ENCODE data around the gene SIGLEC5.

SIGLEC5 gene

GRCh38 chr19:51590441-51590840 lies 39.8 kb downstream of the SIGLEC5 start:
- peaks cover 13% of the 10 kb centered on the region for H3K36me3 ChIP-seq (ENCODE audit: control insufficient read depth, insufficient read depth, low read length)
- H3K27me3 ChIP-seq (replicated peaks; ENCODE audit: control insufficient read depth, insufficient read depth, low read length): no peaks in the 10 kb centered on the region
- no peak for DNase-seq (ENCODE audit: extremely low read depth, insufficient read length)
- H3K4me3 ChIP-seq (replicated peaks; ENCODE audit: low read depth, low read length): no peak overlapping the region
- no peak for TF ChIP-seq CTCF (IDR thresholded peaks at IDR 0.05; ENCODE audit: insufficient read depth, low read length, poor library complexity, severe bottlenecking)

GRCh38 chr19:51589511-51589910 lies 40.7 kb downstream of the SIGLEC5 start:
- TF ChIP-seq CTCF (IDR thresholded peaks at IDR 0.05; ENCODE audit: insufficient read depth, low read length, poor library complexity, severe bottlenecking): no peak
- Histone ChIP-seq H3K4me3 (replicated peaks; ENCODE audit: low read depth, low read length) (no peak overlapping the region), H3K27me3 (replicated peaks; ENCODE audit: control insufficient read depth, insufficient read depth, low read length) (no peaks in the 10 kb centered on the region), H3K36me3 (ENCODE audit: control insufficient read depth, insufficient read depth, low read length) (peaks cover 13% of the 10 kb centered on the region)
- DNase-seq (ENCODE audit: extremely low read depth, insufficient read length): no peak

GRCh38 chr19:51587264-51588191 lies 42.7 kb downstream of the SIGLEC5 start:
- DNase-seq (ENCODE audit: extremely low read depth, insufficient read length): no peak
- no peaks in the 10 kb centered on the region for H3K27me3 ChIP-seq (replicated peaks; ENCODE audit: control insufficient read depth, insufficient read depth, low read length)
- no peak overlapping the region for H3K4me3 ChIP-seq (replicated peaks; ENCODE audit: low read depth, low read length)
- no peak for TF ChIP-seq CTCF (IDR thresholded peaks at IDR 0.05; ENCODE audit: insufficient read depth, low read length, poor library complexity, severe bottlenecking)
- peaks cover 13% of the 10 kb centered on the region for H3K36me3 ChIP-seq (ENCODE audit: control insufficient read depth, insufficient read depth, low read length)

- Histone ChIP-seq H3K4me3 (replicated peaks; ENCODE audit: low read depth, low read length) (no peak overlapping the region), H3K27me3 (replicated peaks; ENCODE audit: control insufficient read depth, insufficient read depth, low read length) (no peaks in the 10 kb centered on the region), H3K36me3 (ENCODE audit: control insufficient read depth, insufficient read depth, low read length) (peaks cover 13% of the 10 kb centered on the region)
- DNase-seq (ENCODE audit: extremely low read depth, insufficient read length): no peak
- no peak for TF ChIP-seq CTCF (IDR thresholded peaks at IDR 0.05; ENCODE audit: insufficient read depth, low read length, poor library complexity, severe bottlenecking)
These were observed 43.4 kb downstream of the SIGLEC5 start for GRCh38 chr19:51586799-51587198.

GRCh38 chr19:51586103-51586728 lies 44.0 kb downstream of the SIGLEC5 start:
- Histone ChIP-seq H3K36me3 (ENCODE audit: control insufficient read depth, insufficient read depth, low read length) (peaks cover 18% of the 10 kb centered on the region), H3K4me3 (replicated peaks; ENCODE audit: low read depth, low read length) (no peak overlapping the region), H3K27me3 (replicated peaks; ENCODE audit: control insufficient read depth, insufficient read depth, low read length) (no peaks in the 10 kb centered on the region)
- no peak for DNase-seq (ENCODE audit: extremely low read depth, insufficient read length)
- no peak for TF ChIP-seq CTCF (IDR thresholded peaks at IDR 0.05; ENCODE audit: insufficient read depth, low read length, poor library complexity, severe bottlenecking)
